HL-60 (cell line): ENCODE results near the gene TMEM247.

ENCODE experiments used
- REST ChIP-seq: IDR thresholded peaks from 2 replicates; pipeline ENCODE4 v1.6.1; 2012; ENCODE audit warnings: low read depth; ENCODE audit not compliant: insufficient replicate concordance
- TF ChIP-seq, protein P1 (sequence below): IDR thresholded peaks from one replicate; pipeline ENCODE4 v1.5.1; 2011; ENCODE audit warnings: low read length, control low read depth, inconsistent platforms; ENCODE audit not compliant: insufficient read depth

GRCh38 chr2:46492301-46492700 is 12.9 kb downstream of the TMEM247 start:
- TF ChIP-seq, protein P1, sequence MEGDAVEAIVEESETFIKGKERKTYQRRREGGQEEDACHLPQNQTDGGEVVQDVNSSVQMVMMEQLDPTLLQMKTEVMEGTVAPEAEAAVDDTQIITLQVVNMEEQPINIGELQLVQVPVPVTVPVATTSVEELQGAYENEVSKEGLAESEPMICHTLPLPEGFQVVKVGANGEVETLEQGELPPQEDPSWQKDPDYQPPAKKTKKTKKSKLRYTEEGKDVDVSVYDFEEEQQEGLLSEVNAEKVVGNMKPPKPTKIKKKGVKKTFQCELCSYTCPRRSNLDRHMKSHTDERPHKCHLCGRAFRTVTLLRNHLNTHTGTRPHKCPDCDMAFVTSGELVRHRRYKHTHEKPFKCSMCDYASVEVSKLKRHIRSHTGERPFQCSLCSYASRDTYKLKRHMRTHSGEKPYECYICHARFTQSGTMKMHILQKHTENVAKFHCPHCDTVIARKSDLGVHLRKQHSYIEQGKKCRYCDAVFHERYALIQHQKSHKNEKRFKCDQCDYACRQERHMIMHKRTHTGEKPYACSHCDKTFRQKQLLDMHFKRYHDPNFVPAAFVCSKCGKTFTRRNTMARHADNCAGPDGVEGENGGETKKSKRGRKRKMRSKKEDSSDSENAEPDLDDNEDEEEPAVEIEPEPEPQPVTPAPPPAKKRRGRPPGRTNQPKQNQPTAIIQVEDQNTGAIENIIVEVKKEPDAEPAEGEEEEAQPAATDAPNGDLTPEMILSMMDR = no peak
- TF ChIP-seq REST = no peak
